ENCODE measurements around the gene SPDYE1. TPM values are rescaled to one million over a fixed set of nuclear protein-coding genes. Genes with fewer than 3 reads are reported as not detected.
"Not testable (repeated sequence)": the region's sequence is repeated elsewhere in the genome, so short reads cannot be mapped to it uniquely, and the experiment has no call there.

The SPDYE1 gene
- total and polyA plus RNA-seq, 2 of the 13 experiments (the other 11 are each of a cell fraction or from before 2014, with no cell fraction given) = not detected

GRCh38 chr7:44038961-44039558 lies 41.4 kb downstream of the SPDYE1 start:
- BruUV-seq (replicated peaks); H3K9ac ChIP-seq (ENCODE audit: insufficient read depth, low read depth, low read length); H3K27ac ChIP-seq (ENCODE audit: extremely low read length, insufficient read depth, low read length); H3K36me3 ChIP-seq (replicated peaks in 1 of 2; ENCODE audit: control insufficient read depth in 1 of 2, insufficient read depth in 2 of 2, low read length in 2 of 2); H3K9me3 ChIP-seq (ENCODE audit: low read length); in situ Hi-C loops (cut with HindIII; ENCODE audit: extremely low pct_ligation_motif_present, low pct_unique_long_range_greater_than_20kb); CTCF ChIA-PET (ENCODE audit: low intra/inter-chr PET ratio, low total read pairs); H2AFZ ChIP-seq (ENCODE audit: low read length); intact Hi-C loops (cut with micrococcal nuclease; ENCODE audit: unreplicated experiment); H3K79me2 ChIP-seq (ENCODE audit: insufficient read depth, low read length); H4K20me1 ChIP-seq (ENCODE audit: insufficient read depth, low read length); FAIRE-seq; H3K27me3 ChIP-seq (ENCODE audit: control insufficient read depth in 1 of 2, insufficient read depth in 2 of 2, low read length in 2 of 2); TF ChIP-seq MAZ (IDR thresholded peaks at IDR 0.05; ENCODE audit: borderline replicate concordance, low read depth, low read length): not testable (repeated sequence)
- peak; percentile 96 for DNase-seq (ENCODE audit: low spot score)
- H3K4me3 ChIP-seq (replicated peaks in 1 of 3; ENCODE audit: insufficient read depth in 1 of 3, low read depth in 2 of 3, low read length in 3 of 3) = peak overlapping the region in 2 of 3 experiments; percentile 19 to 48; a peak in 2 of 6 replicates
- peak overlapping the region; percentile 45 for H3K4me2 ChIP-seq (ENCODE audit: low read depth, low read length)
- 12% methylated on average over 12 of the region's 26 CpGs for WGBS (ENCODE audit: low lambda C conversion rate)
- POLR2A ChIA-PET = interaction anchor here (0.6 to 0.9 kb wide), 4 partner anchors 17 to 42 kb away, joined by 3 to 4 read pairs (median 3); no protein-coding TSS in a partner anchor
- peak; percentile 85 for ATAC-seq
- peaks cover 32% of the 10 kb centered on the region for H3K4me1 ChIP-seq (ENCODE audit: insufficient read depth, low read length)
- TF ChIP-seq TBX2 (CRISPR knock-in tag; IDR thresholded peaks at IDR 0.05; ENCODE audit: borderline replicate concordance) = peak; percentile 74; the same call in 1 of the 2 replicates
- peak; percentile 49; the same call in 1 of the 2 replicates for TF ChIP-seq NR2F2 (IDR thresholded peaks at IDR 0.05; ENCODE audit: borderline replicate concordance, low read depth)
- peak; percentile 77; the same call in 1 of the 2 replicates for TF ChIP-seq FOXK1 (CRISPR knock-in tag; IDR thresholded peaks at IDR 0.05; ENCODE audit: borderline replicate concordance, low read depth)
- peak; percentile 52; the same call in 1 of the 2 replicates for TF ChIP-seq NR2F6 (IDR thresholded peaks at IDR 0.05)
- TF ChIP-seq NR2F6 (CRISPR knock-in tag; IDR thresholded peaks at IDR 0.05) = peak; percentile 70; the same call in 1 of the 2 replicates
- peak; percentile 78; the same call in 1 of the 2 replicates for TF ChIP-seq ARNTL (CRISPR knock-in tag; IDR thresholded peaks at IDR 0.05)
- peak; percentile 73 for TF ChIP-seq SALL1 (CRISPR knock-in tag; IDR thresholded peaks at IDR 0.05)
- TF ChIP-seq MAZ (CRISPR knock-in tag; IDR thresholded peaks at IDR 0.05; ENCODE audit: low read depth) = 0 out of 2 replicates have a peak, but pooled peaks have one; percentile 53
- TF ChIP-seq GABPB1 (CRISPR knock-in tag; IDR thresholded peaks at IDR 0.05) = peak; percentile 66
- TF ChIP-seq SKIL (CRISPR knock-in tag; IDR thresholded peaks at IDR 0.05; ENCODE audit: borderline replicate concordance) = peak; percentile 71
- peak; percentile 84 for TF ChIP-seq TGIF2 (CRISPR knock-in tag; IDR thresholded peaks at IDR 0.05)
- TF ChIP-seq ZBTB20 (CRISPR knock-in tag; IDR thresholded peaks at IDR 0.05; ENCODE audit: borderline replicate concordance, low read depth) = peak; percentile 57; the same call in 1 of the 2 replicates
- peak; percentile 31; the same call in 1 of the 2 replicates for TF ChIP-seq GFI1 (CRISPR knock-in tag; IDR thresholded peaks at IDR 0.05; ENCODE audit: borderline replicate concordance)
- peak; percentile 65; the same call in 1 of the 2 replicates for TF ChIP-seq CCDC6 (CRISPR knock-in tag; IDR thresholded peaks at IDR 0.05)
- 0 out of 2 replicates have a peak, but pooled peaks have one; percentile 35 for TF ChIP-seq ELF3 (CRISPR knock-in tag; IDR thresholded peaks at IDR 0.05)
- TF ChIP-seq RXRA (CRISPR knock-in tag; IDR thresholded peaks at IDR 0.05) = 0 out of 2 replicates have a peak, but pooled peaks have one; percentile 52
- 0 out of 2 replicates have a peak, but pooled peaks have one; percentile 37 for TF ChIP-seq REL (CRISPR knock-in tag; conservative IDR thresholded peaks at IDR 0.05)
- TF ChIP-seq MAX (IDR thresholded peaks at IDR 0.05) = peak; percentile 66
- peak; percentile 38 for TF ChIP-seq TEAD3 (CRISPR knock-in tag; optimal IDR thresholded peaks at IDR 0.05; ENCODE audit: borderline replicate concordance)
- peak; percentile 95 for TF ChIP-seq FOXA1 (IDR thresholded peaks at IDR 0.05)
- TF ChIP-seq FOXA1 (CRISPR knock-in tag; IDR thresholded peaks at IDR 0.05) = peak; percentile 94
- TF ChIP-seq KDM1A (CRISPR knock-in tag; IDR thresholded peaks at IDR 0.05) = 0 out of 2 replicates have a peak, but pooled peaks have one; percentile 15
